ENCODE data around the gene IMPDH2.

Gene IMPDH2

GRCh38 chr3:48980295-48980694, 48.9 kb downstream of the IMPDH2 start:
- no peak for DNase-seq (ENCODE audit: low spot score)

- no peak for DNase-seq (ENCODE audit: low spot score)
Measured at GRCh38 chr3:48979451-48979850, 49.7 kb downstream of the IMPDH2 start.
